ENCODE data around the gene UGT8.
"Not testable (repeated sequence)": the region's sequence is repeated elsewhere in the genome, so short reads cannot be mapped to it uniquely, and the experiment has no call there.

Gene UGT8

DNA sequence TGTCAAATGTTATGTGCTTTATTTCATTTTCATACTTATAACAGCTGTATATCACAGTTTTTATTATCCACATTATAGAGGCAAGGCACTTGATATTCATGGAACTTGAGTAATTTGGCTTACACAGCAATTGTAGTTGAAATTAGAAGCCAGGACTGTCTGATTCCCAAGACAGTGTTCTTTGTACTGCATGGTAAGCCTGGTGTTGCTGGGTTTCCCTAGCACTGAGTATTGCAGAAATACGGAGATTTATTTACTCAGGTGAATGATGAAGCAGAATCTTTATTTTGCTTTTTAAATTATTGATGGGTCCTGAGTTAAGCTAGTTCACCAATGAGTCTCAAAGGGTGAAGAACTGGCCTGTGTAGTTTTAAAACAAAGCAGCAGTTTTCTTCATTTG, 70.0 kb downstream of the UGT8 start:
- Histone ChIP-seq H3K27ac (no peak overlapping the region), H3K36me3 (peaks cover 47% of the 10 kb centered on the region), H3K4me3 (ENCODE audit: low read depth, low read length) (no peak overlapping the region), H3K27me3 (ENCODE audit: insufficient read depth, low read depth, severe bottlenecking) (no peaks in the 10 kb centered on the region), H3K9me3 (ENCODE audit: severe bottlenecking) (no peaks in the 10 kb centered on the region)
- DNase-seq = no peak
- TF ChIP-seq, protein P1, sequence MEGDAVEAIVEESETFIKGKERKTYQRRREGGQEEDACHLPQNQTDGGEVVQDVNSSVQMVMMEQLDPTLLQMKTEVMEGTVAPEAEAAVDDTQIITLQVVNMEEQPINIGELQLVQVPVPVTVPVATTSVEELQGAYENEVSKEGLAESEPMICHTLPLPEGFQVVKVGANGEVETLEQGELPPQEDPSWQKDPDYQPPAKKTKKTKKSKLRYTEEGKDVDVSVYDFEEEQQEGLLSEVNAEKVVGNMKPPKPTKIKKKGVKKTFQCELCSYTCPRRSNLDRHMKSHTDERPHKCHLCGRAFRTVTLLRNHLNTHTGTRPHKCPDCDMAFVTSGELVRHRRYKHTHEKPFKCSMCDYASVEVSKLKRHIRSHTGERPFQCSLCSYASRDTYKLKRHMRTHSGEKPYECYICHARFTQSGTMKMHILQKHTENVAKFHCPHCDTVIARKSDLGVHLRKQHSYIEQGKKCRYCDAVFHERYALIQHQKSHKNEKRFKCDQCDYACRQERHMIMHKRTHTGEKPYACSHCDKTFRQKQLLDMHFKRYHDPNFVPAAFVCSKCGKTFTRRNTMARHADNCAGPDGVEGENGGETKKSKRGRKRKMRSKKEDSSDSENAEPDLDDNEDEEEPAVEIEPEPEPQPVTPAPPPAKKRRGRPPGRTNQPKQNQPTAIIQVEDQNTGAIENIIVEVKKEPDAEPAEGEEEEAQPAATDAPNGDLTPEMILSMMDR (IDR thresholded peaks at IDR 0.05; ENCODE audit: low read depth, low read length) = no peak

DNA sequence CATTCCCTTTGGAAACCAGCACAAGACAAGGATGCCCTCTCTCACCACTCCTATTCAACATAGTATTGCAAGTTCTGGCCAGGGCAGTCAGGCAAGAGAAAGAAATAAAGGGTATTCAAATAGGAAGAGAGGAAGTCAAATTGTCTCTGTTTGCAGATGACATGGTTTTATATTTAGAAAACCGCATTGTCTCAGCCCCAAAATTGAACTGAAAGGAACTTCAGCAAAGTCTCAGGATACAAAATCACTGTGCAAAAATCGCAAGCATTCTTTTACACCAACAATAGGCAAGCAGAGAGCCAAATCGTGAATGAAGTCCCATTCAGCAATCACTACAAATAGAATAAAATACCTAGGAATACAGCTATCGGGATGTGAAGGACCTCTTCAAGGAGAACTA, 72.1 kb downstream of the UGT8 start:
- DNase-seq; H3K4me3 ChIP-seq (ENCODE audit: low read depth, low read length): not testable (repeated sequence)

DNA sequence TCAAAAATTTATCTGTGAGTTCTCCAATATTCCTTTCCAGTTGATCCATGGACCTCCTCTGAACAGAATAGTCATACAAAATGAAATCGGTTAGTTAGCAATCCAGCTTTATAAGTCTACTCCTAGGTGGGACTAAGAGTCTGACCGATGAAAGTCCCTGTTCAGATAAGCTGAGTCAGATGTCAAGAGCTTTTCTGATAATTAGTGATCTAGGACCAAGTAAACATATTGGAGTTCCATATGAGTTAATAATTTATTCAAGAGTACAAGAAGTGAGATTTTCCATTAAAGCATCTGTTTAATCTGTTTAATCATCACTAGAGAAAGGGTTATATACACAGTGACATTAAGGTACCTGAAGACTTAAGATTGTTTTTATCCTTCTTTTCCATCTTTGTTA, 74.7 kb downstream of the UGT8 start:
- Histone ChIP-seq H3K4me3 (ENCODE audit: low read depth, low read length) (no peak overlapping the region), H3K27ac (no peak overlapping the region), H3K27me3 (ENCODE audit: insufficient read depth, low read depth, severe bottlenecking) (no peaks in the 10 kb centered on the region), H3K9me3 (ENCODE audit: severe bottlenecking) (no peaks in the 10 kb centered on the region), H3K36me3 (peaks cover 25% of the 10 kb centered on the region)
- no peak for DNase-seq
- TF ChIP-seq, protein P1 (IDR thresholded peaks at IDR 0.05; ENCODE audit: low read depth, low read length) = no peak

More for the DNA sequence above, 72.1 kb downstream of the UGT8 start:
- peaks cover 37% of the 10 kb centered on the region for H3K36me3 ChIP-seq
- H3K27ac ChIP-seq; H3K27me3 ChIP-seq (ENCODE audit: insufficient read depth, low read depth, severe bottlenecking); H3K9me3 ChIP-seq (ENCODE audit: severe bottlenecking): not testable (repeated sequence)

DNA sequence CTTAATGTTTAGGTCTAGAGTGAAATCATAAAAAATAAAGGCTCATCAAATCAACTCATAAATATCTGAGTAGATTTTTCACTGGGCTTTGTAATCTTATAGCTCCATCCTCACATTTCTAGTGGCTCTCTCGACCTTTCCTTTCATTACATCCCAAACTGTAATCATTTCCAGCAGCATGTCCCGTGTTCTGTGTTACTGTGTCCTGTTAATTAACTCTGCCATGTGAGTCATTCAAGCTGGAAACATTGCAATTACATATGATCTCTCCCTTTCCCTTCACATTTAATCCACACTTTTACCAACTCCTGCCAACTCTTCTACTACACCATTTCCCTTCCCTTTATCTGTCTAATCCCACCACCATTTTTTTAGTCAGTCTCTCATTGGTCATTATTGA, 75.5 kb downstream of the UGT8 start:
- no peaks in the 10 kb centered on the region for H3K27me3 ChIP-seq (ENCODE audit: insufficient read depth, low read depth, severe bottlenecking)
- H3K36me3 ChIP-seq = peaks cover 17% of the 10 kb centered on the region
- TF ChIP-seq, protein P1 (IDR thresholded peaks at IDR 0.05; ENCODE audit: low read depth, low read length) = no peak
- H3K4me3 ChIP-seq (ENCODE audit: low read depth, low read length) = no peak overlapping the region
- no peak for DNase-seq
- H3K27ac ChIP-seq = no peak overlapping the region
- no peaks in the 10 kb centered on the region for H3K9me3 ChIP-seq (ENCODE audit: severe bottlenecking)

DNA sequence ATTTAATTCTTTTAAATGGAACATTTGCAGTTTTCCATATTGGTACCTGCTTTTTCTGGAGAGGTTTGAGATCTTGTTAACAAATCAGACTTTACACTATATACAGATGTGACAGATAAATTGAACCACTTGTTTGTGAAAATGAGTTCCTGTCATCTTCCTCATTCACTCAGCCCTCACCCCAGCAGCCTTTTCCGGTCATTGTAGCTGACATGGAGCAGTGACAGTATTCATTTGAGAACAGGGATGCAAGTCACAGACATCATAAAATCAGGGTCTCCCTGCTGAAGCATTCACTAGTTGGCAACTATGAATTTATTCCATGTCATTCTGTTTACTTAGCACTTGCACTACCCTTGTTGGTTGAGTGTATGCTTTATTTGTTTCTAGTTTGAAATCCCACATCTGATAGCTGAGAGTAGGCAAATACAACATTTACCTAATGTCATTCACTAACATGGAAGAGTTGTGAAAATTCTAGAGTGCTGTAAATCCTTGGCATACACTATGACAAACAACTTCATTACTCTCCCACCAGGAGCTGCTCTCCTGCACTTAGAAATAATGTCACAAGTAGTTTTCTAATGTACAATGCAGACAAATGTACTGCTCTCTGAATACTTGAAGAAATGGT, 78.9 kb downstream of the UGT8 start:
- no peaks in the 10 kb centered on the region for H3K9me3 ChIP-seq (ENCODE audit: severe bottlenecking)
- no peak overlapping the region for H3K4me3 ChIP-seq (ENCODE audit: low read depth, low read length)
- TF ChIP-seq, protein P1 (IDR thresholded peaks at IDR 0.05; ENCODE audit: low read depth, low read length) = no peak
- H3K36me3 ChIP-seq = no peaks in the 10 kb centered on the region
- no peak overlapping the region for H3K27ac ChIP-seq
- no peaks in the 10 kb centered on the region for H3K27me3 ChIP-seq (ENCODE audit: insufficient read depth, low read depth, severe bottlenecking)
- no peak for DNase-seq

DNA sequence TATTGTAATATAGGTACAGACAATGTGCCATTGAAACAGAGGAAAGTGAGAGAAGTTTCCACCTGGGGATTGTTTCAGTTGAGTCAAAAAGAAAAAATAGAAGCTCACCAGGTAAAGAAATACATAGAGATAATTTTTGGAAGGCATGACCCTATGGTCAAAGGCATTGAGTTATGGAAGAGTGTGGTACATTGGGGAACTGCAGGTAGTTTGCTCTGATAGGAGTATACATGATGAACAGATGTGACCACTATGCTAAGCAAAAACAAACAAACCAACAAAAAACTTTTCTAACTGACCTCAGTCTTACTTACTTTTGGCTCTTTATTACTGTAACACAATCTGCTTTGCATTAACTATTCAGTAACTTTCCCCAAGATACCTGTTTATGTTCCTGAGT, 85.9 kb downstream of the UGT8 start:
- Histone ChIP-seq H3K27ac (no peak overlapping the region), H3K27me3 (ENCODE audit: insufficient read depth, low read depth, severe bottlenecking) (no peaks in the 10 kb centered on the region), H3K4me3 (ENCODE audit: low read depth, low read length) (no peak overlapping the region), H3K9me3 (ENCODE audit: severe bottlenecking) (no peaks in the 10 kb centered on the region), H3K36me3 (no peaks in the 10 kb centered on the region)
- DNase-seq = no peak
- TF ChIP-seq, protein P1 (IDR thresholded peaks at IDR 0.05; ENCODE audit: low read depth, low read length) = no peak

Data from WERI-Rb-1 (cell line).